ENCODE data around the gene ROR1. TPM values are rescaled to one million over a fixed set of nuclear protein-coding genes. Genes with fewer than 3 reads are reported as not detected.

ROR1 gene
- total RNA-seq, 1 experiment from 2014 or later, result 56.3 TPM

- TF ChIP-seq IRF2 (CRISPR knock-in tag; IDR thresholded peaks at IDR 0.05; ENCODE audit: borderline replicate concordance, low read depth) (no peak), GABPB1 (CRISPR knock-in tag; IDR thresholded peaks at IDR 0.05) (no peak), TCF7 (CRISPR knock-in tag; IDR thresholded peaks at IDR 0.05; ENCODE audit: low read depth) (no peak), CDX4 (CRISPR knock-in tag; IDR thresholded peaks at IDR 0.05; ENCODE audit: borderline replicate concordance) (no peak), ZNF281 (CRISPR knock-in tag; IDR thresholded peaks at IDR 0.05) (no peak)
- H3K4me3 Mint-ChIP-seq, result no peak overlapping the region
- POLR2A ChIA-PET, result no interaction called here
- DNase-seq (ENCODE audit: low spot score) (no peak), ATAC-seq (no peak)
- CTCF ChIA-PET, result no interaction called here
- peaks cover 17% of the 10 kb centered on the region for H3K36me3 Mint-ChIP-seq
- H3K4me1 Mint-ChIP-seq, result peaks cover 29% of the 10 kb centered on the region
- peaks cover 15% of the 10 kb centered on the region for H3K9me3 Mint-ChIP-seq
- H3K27me3 Mint-ChIP-seq (ENCODE audit: low read depth), result no peaks in the 10 kb centered on the region
- no peak overlapping the region for H3K27ac Mint-ChIP-seq
Observed at GRCh38 chr1:63987014-63987627, 213.3 kb downstream of the ROR1 start.

GRCh38 chr1:63987628-63988024 lies 213.8 kb downstream of the ROR1 start:
- no peak overlapping the region for H3K27ac Mint-ChIP-seq
- no peak for ATAC-seq
- H3K36me3 Mint-ChIP-seq, result peaks cover 17% of the 10 kb centered on the region
- H3K4me1 Mint-ChIP-seq, result peaks cover 25% of the 10 kb centered on the region
- POLR2A ChIA-PET, result no interaction called here
- no peak overlapping the region for H3K4me3 Mint-ChIP-seq
- H3K27me3 Mint-ChIP-seq (ENCODE audit: low read depth), result no peaks in the 10 kb centered on the region
- H3K9me3 Mint-ChIP-seq, result peaks cover 15% of the 10 kb centered on the region
- DNase-seq (ENCODE audit: low spot score), result no peak
- CTCF ChIA-PET, result no interaction called here
- TF ChIP-seq MAX (CRISPR knock-in tag; IDR thresholded peaks at IDR 0.05) (no peak), GRHL2 (CRISPR knock-in tag; IDR thresholded peaks at IDR 0.05; ENCODE audit: insufficient replicate concordance, severe bottlenecking) (no peak), E2F4 (CRISPR knock-in tag; IDR thresholded peaks at IDR 0.05; ENCODE audit: borderline replicate concordance, low read depth) (no peak), ATF6 (CRISPR knock-in tag; IDR thresholded peaks at IDR 0.05) (no peak), PRRX2 (CRISPR knock-in tag; IDR thresholded peaks at IDR 0.05) (no peak), PREB (CRISPR knock-in tag; IDR thresholded peaks at IDR 0.05; ENCODE audit: borderline replicate concordance) (no peak), NFYB (CRISPR knock-in tag; conservative IDR thresholded peaks at IDR 0.05; ENCODE audit: low read depth) (no peak), ERG (CRISPR knock-in tag; IDR thresholded peaks at IDR 0.05) (no peak), ZNF423 (CRISPR knock-in tag; IDR thresholded peaks at IDR 0.05) (no peak), EMX1 (CRISPR knock-in tag; IDR thresholded peaks at IDR 0.05) (no peak), STAT6 (CRISPR knock-in tag; conservative IDR thresholded peaks at IDR 0.05; ENCODE audit: low read depth) (no peak), ARID4B (CRISPR knock-in tag; IDR thresholded peaks at IDR 0.05; ENCODE audit: borderline replicate concordance) (no peak)
